HCT116 (cell line): ENCODE measurements around the gene CCDC69.

Experiments
- ATF3 ChIP-seq: IDR thresholded peaks from 2 replicates; pipeline ENCODE4 v1.6.1; 2012
- CTCF ChIP-seq, 3 experiments: fragments of 200-600 bp in 1 of 3; sonication (generic) in 1 of 3; IDR thresholded peaks in 2 of 3; conservative IDR thresholded peaks in 1 of 3; 2 replicates each; pipeline ENCODE4 v1.5.1; 2012 to 2017; ENCODE audit warnings: low read depth in 2 of 3, low read length in 2 of 3, antibody characterized with exemption in 1 of 3, borderline replicate concordance in 1 of 3, control low read depth in 1 of 3, mild to moderate bottlenecking in 1 of 3, mixed read lengths in 1 of 3, mixed run types in 1 of 3, moderate library complexity in 1 of 3; ENCODE audit not compliant: insufficient read depth in 1 of 3
- EGR1 ChIP-seq: IDR thresholded peaks from 2 replicates; pipeline ENCODE4 v1.6.1; 2012; ENCODE audit warnings: low read depth
- EZH2 ChIP-seq: fragments of 200-600 bp; sonication (generic); IDR thresholded peaks from 2 replicates; pipeline ENCODE4 v1.6.1; 2017; ENCODE audit warnings: antibody characterized with exemption, mixed run types
- EZH2phosphoT487 ChIP-seq: fragments of 200-600 bp; IDR thresholded peaks from 2 replicates; pipeline ENCODE4 v1.6.1; 2018; ENCODE audit warnings: antibody characterized with exemption, borderline replicate concordance
- FOSL1 ChIP-seq: IDR thresholded peaks from 2 replicates; pipeline ENCODE4 v1.6.1; 2012; ENCODE audit warnings: low read depth
- JUND ChIP-seq: IDR thresholded peaks from 2 replicates; pipeline ENCODE4 v1.6.1; 2012
- MAX ChIP-seq: IDR thresholded peaks from 2 replicates; pipeline ENCODE4 v1.6.1; 2012
- POLR2A ChIP-seq: IDR thresholded peaks from 2 replicates; pipeline ENCODE4 v1.7.0; 2011; ENCODE audit warnings: borderline replicate concordance; ENCODE audit not compliant: insufficient read depth, insufficient read length; ENCODE audit errors: extremely low read depth
- POLR2AphosphoS5 ChIP-seq: IDR thresholded peaks from 2 replicates; pipeline ENCODE4 v1.6.1; 2011; ENCODE audit warnings: mild to moderate bottlenecking, low read depth, low read length, moderate library complexity
- REST ChIP-seq: IDR thresholded peaks from 2 replicates; pipeline ENCODE4 v1.6.1; 2012; ENCODE audit warnings: low read depth
- SIN3A ChIP-seq: IDR thresholded peaks from 2 replicates; pipeline ENCODE4 v1.6.1; 2012; ENCODE audit warnings: low read depth
- SRF ChIP-seq: IDR thresholded peaks from 2 replicates; pipeline ENCODE4 v1.6.1; 2012; ENCODE audit warnings: low read depth

GRCh38 chr5:151137067-151137825, 86.6 kb downstream of the CCDC69 start:
- TF ChIP-seq CTCF (IDR thresholded peaks at IDR 0.05 in 2 of 3, conservative IDR thresholded peaks at IDR 0.05 in 1 of 3; ENCODE audit: borderline replicate concordance in 1 of 3, insufficient read depth in 1 of 3, low read depth in 2 of 3, low read length in 2 of 3) (no peak), SRF (no peak), EZH2 (no peak), POLR2A (no peak), FOSL1 (no peak), SIN3A (no peak), REST (no peak), POLR2AphosphoS5 (no peak), EGR1 (no peak), MAX (no peak), ATF3 (no peak), JUND (no peak), EZH2phosphoT487 (no peak)
